ENCODE data around the gene AHDC1. TPM values are rescaled to one million over a fixed set of nuclear protein-coding genes. Genes with fewer than 3 reads are reported as not detected.
A peak's percentile ranks its signal among the peaks of the same experiment; 100 is the strongest.

The AHDC1 gene
- total and polyA plus RNA-seq, 2 donors = 4.2 to 22.6 TPM

DNA sequence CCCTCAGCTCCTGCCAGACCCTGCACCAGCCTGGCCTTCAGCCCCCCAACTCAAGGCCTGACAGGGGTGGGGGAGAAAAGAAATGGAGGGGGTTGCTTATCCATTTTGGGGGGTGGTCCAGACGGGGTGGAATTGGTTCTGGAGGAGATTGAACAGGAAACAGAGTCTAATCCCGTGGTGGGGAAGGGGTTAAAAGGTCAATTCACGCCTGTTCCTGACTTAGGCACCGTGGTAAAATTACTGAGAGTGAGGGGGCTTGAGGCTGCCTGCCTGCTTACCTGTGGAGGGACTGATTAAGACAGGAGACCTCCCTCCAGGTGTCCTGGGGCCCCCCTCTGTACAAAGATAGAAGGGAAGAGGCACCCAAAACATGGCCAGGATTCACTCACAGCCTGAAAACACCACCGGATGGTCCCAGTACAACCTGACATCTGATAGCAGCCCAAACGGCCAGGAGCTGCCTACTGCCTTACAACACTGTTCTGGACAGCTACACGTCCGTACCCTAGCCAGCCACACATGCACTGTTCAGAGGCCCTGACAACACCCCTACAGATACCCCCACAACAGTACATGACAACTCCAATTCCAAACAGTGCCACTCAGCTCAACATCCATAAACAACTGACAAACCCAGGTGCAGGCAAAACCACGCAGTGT lies 31.8 kb downstream of the AHDC1 start:
- Histone ChIP-seq H3K4me3 (ENCODE audit: low read length in 2 of 2) (no peak overlapping the region), H3K4me1 (ENCODE audit: control insufficient read depth in 2 of 2, insufficient read depth in 2 of 2, low read length in 2 of 2) (peaks cover 51 to 95% of the 10 kb centered on the region in 2 donors), H3K9me3 (ENCODE audit: control insufficient read depth in 2 of 2, insufficient read depth in 1 of 2, low read length in 1 of 2) (no peaks in the 10 kb centered on the region), H3K36me3 (ENCODE audit: control insufficient read depth in 2 of 2, insufficient read depth in 2 of 2, low read length in 1 of 2) (peaks cover 0 to 8% of the 10 kb centered on the region in 2 donors), H3K27ac (ENCODE audit: low read depth in 1 of 2, low read length in 1 of 2) (peak overlapping the region; percentile 1 to 63), H3K27me3 (ENCODE audit: control insufficient read depth in 2 of 2, insufficient read depth in 1 of 2, low read length in 1 of 2) (peaks cover 0 to 6% of the 10 kb centered on the region in 2 donors)
- peak in 1 of 9 donors; percentile 38 for DNase-seq (ENCODE audit: low read depth in 6 of 9, low spot score in 9 of 9)
- 45% methylated on average over 9 of the region's 9 CpGs for WGBS

DNA sequence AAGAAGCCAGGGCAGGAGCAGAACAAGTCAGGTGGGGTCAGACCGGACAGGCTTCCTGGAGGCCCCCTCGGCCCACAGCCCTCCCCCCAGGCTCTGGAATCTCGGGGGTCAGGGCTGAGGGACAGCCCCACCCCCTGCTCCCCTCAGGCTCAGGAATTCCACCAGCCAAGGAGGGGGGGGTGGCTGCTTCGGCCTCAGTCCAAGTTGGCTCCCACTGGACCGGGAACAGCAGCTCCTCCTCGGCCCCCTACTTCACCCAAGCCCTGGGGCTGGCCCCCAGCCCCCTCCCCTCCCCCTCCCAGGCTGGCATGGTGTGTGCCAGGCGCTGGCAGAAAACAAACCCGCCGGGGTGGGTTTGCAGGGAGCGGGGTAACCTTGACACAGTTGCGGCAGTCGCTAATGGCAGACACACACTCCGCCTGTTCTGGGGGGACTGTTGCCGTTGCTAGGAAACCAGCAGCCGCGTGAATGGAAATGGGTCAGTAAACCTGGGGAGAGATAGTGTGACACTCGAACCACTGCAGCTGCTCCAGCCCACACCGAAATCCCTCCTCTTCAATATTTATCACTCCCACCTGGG lies 32.4 kb downstream of the AHDC1 start:
- no peaks in the 10 kb centered on the region for H3K9me3 ChIP-seq (ENCODE audit: control insufficient read depth in 2 of 2, insufficient read depth in 1 of 2, low read length in 1 of 2)
- H3K36me3 ChIP-seq (ENCODE audit: control insufficient read depth in 2 of 2, insufficient read depth in 2 of 2, low read length in 1 of 2) = peaks cover 0 to 8% of the 10 kb centered on the region in 2 donors
- H3K4me1 ChIP-seq (ENCODE audit: control insufficient read depth in 2 of 2, insufficient read depth in 2 of 2, low read length in 2 of 2) = peaks cover 46 to 95% of the 10 kb centered on the region in 2 donors
- no peak overlapping the region for H3K4me3 ChIP-seq (ENCODE audit: low read length in 2 of 2)
- peak in 4 of 9 donors; percentile 39 to 78 (median 66) for DNase-seq (ENCODE audit: low read depth in 6 of 9, low spot score in 9 of 9)
- peaks cover 0 to 6% of the 10 kb centered on the region in 2 donors for H3K27me3 ChIP-seq (ENCODE audit: control insufficient read depth in 2 of 2, insufficient read depth in 1 of 2, low read length in 1 of 2)
- H3K27ac ChIP-seq (ENCODE audit: low read depth in 1 of 2, low read length in 1 of 2) = peak overlapping the region; percentile 18 to 63
- 64% methylated on average over 18 of the region's 18 CpGs for WGBS

DNA sequence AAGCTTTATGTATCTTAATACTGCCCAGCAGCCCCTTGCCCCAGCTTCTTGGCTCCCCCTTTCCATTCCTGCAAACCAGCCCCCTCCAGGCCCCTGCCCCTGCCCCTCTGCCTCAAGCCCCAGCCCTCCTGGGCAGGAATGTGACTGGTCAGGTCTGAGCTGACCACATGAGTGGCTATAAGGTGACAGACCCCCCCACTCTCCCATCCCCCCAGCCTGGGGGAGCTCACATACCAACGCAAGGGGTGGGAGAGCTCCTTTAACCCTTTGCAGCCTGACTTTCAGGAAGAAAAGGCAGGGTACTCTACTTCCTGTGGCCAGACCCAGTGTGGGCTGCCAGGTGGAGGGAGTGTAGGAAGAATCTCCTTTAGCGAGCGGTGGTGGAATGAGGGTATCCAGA lies 33.2 kb downstream of the AHDC1 start:
- whole genome bisulfite sequencing = 72% methylated on average over 3 of the region's 3 CpGs
- Histone ChIP-seq H3K9me3 (ENCODE audit: control insufficient read depth in 2 of 2, insufficient read depth in 1 of 2, low read length in 1 of 2) (peaks cover 0 to 3% of the 10 kb centered on the region in 2 donors), H3K27me3 (ENCODE audit: control insufficient read depth in 2 of 2, insufficient read depth in 1 of 2, low read length in 1 of 2) (peaks cover 0 to 2% of the 10 kb centered on the region in 2 donors), H3K4me1 (ENCODE audit: control insufficient read depth in 2 of 2, insufficient read depth in 2 of 2, low read length in 2 of 2) (peaks cover 39 to 94% of the 10 kb centered on the region in 2 donors), H3K36me3 (ENCODE audit: control insufficient read depth in 2 of 2, insufficient read depth in 2 of 2, low read length in 1 of 2) (peaks cover 0 to 8% of the 10 kb centered on the region in 2 donors), H3K4me3 (ENCODE audit: low read length in 2 of 2) (no peak overlapping the region), H3K27ac (ENCODE audit: low read depth in 1 of 2, low read length in 1 of 2) (peak overlapping the region in 1 of 2 donors; percentile 49)
- DNase-seq (ENCODE audit: low read depth in 6 of 9, low spot score in 9 of 9) = no peak

DNA sequence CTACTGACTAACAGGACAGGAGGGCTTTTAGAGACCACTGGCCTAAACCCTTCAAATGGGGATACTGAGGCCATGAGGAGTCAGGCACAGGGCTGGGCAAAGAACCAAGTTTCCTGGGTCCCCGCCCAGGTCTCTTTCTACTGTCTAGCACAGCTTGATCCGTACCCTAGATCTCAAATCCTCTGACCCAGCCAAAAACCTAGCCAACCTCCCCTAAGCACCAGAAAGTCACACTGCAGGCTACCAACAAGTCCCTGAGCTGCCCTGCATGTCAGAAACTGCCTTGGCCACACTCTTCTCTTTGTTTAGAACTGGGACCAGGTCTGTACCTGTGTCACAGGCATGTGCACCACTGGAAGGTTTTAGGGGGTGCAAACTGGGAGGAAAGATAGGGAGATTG lies 33.6 kb downstream of the AHDC1 start:
- no peak overlapping the region for H3K27ac ChIP-seq (ENCODE audit: low read depth in 1 of 2, low read length in 1 of 2)
- 94% methylated on average over 2 of the region's 2 CpGs for WGBS
- peaks cover 0 to 3% of the 10 kb centered on the region in 2 donors for H3K9me3 ChIP-seq (ENCODE audit: control insufficient read depth in 2 of 2, insufficient read depth in 1 of 2, low read length in 1 of 2)
- no peak for DNase-seq (ENCODE audit: low read depth in 6 of 9, low spot score in 9 of 9)
- peaks cover 0 to 2% of the 10 kb centered on the region in 2 donors for H3K27me3 ChIP-seq (ENCODE audit: control insufficient read depth in 2 of 2, insufficient read depth in 1 of 2, low read length in 1 of 2)
- H3K4me1 ChIP-seq (ENCODE audit: control insufficient read depth in 2 of 2, insufficient read depth in 2 of 2, low read length in 2 of 2) = peaks cover 35 to 98% of the 10 kb centered on the region in 2 donors
- H3K36me3 ChIP-seq (ENCODE audit: control insufficient read depth in 2 of 2, insufficient read depth in 2 of 2, low read length in 1 of 2) = peaks cover 0 to 8% of the 10 kb centered on the region in 2 donors
- no peak overlapping the region for H3K4me3 ChIP-seq (ENCODE audit: low read length in 2 of 2)

DNA sequence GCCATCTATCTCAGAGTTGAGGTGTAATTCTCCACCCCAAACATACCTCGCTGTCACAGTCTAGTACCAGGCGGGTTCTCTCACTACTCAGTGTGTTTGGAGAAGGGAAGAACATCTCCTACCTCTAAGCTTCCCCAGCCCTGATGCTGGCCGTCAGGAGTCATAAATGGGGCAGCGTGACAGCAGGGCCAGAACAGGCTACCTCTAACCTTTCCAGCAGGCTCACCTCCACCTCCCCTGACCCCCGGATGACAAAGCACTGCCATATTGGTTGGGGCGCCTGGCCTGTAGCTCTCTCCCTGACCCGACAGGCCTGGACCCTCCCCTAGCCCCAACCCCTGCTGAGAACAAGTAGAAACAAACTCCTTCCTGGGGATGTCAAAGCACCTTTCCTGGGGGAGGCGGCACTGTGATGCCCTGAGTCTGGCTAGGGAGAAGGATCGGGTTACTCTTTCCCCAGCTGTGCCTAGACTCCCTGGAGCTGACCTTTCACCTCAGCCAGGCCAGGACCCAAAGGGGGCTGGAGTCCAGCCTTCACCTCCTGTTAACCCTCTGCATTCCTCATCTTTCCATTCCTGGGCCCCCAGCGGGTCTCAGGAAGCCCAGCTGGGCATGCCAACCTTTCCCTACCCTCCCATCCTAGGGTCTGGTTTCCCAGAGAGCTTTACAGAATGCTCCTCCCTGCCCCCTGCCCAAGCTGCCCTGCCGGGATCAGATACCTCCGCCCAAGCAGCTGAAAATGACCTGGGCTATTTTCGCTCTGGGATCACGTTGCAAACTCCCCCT lies 34.2 kb downstream of the AHDC1 start:
- 95% methylated on average over 14 of the region's 14 CpGs for WGBS
- DNase-seq (ENCODE audit: low read depth in 6 of 9, low spot score in 9 of 9) = no peak

DNA sequence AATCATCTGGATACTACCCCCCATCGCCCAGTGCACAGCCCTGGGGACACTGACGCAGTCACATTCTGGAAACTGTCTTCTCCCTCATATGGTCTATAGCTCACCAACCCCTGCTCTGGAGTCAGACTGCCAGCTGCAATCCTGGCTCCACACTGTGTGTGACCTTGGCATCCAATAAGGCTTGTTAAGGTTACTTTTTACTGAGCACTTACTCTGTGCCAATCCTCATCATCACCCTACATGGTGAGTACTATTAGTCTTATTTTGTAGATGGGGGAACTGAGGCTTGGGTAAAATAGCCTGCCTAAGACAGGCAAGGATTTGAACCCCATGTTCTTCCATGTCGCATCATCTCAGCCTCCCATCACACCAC lies 34.9 kb downstream of the AHDC1 start:
- DNase-seq (ENCODE audit: low read depth in 6 of 9, low spot score in 9 of 9) = peak in 1 of 9 donors; percentile 27
- H3K9me3 ChIP-seq (ENCODE audit: control insufficient read depth in 2 of 2, insufficient read depth in 1 of 2, low read length in 1 of 2) = peaks cover 0 to 3% of the 10 kb centered on the region in 2 donors
- WGBS = 97% methylated on average over 3 of the region's 3 CpGs
- peak overlapping the region in 1 of 2 donors; percentile 42 for H3K27ac ChIP-seq (ENCODE audit: low read depth in 1 of 2, low read length in 1 of 2)
- H3K4me1 ChIP-seq (ENCODE audit: control insufficient read depth in 2 of 2, insufficient read depth in 2 of 2, low read length in 2 of 2) = peaks cover 28 to 98% of the 10 kb centered on the region in 2 donors
- H3K4me3 ChIP-seq (ENCODE audit: low read length in 2 of 2) = no peak overlapping the region
- H3K36me3 ChIP-seq (ENCODE audit: control insufficient read depth in 2 of 2, insufficient read depth in 2 of 2, low read length in 1 of 2) = peaks cover 0 to 10% of the 10 kb centered on the region in 2 donors
- no peaks in the 10 kb centered on the region for H3K27me3 ChIP-seq (ENCODE audit: control insufficient read depth in 2 of 2, insufficient read depth in 1 of 2, low read length in 1 of 2)

More for the DNA sequence above, 34.2 kb downstream of the AHDC1 start:
- H3K4me3 ChIP-seq (ENCODE audit: low read length in 2 of 2) = no peak overlapping the region
- H3K27ac ChIP-seq (ENCODE audit: low read depth in 1 of 2, low read length in 1 of 2) = peak overlapping the region in 1 of 2 donors; percentile 64
- H3K36me3 ChIP-seq (ENCODE audit: control insufficient read depth in 2 of 2, insufficient read depth in 2 of 2, low read length in 1 of 2) = peaks cover 0 to 8% of the 10 kb centered on the region in 2 donors
- no peaks in the 10 kb centered on the region for H3K27me3 ChIP-seq (ENCODE audit: control insufficient read depth in 2 of 2, insufficient read depth in 1 of 2, low read length in 1 of 2)
- H3K4me1 ChIP-seq (ENCODE audit: control insufficient read depth in 2 of 2, insufficient read depth in 2 of 2, low read length in 2 of 2) = peaks cover 28 to 98% of the 10 kb centered on the region in 2 donors
- H3K9me3 ChIP-seq (ENCODE audit: control insufficient read depth in 2 of 2, insufficient read depth in 1 of 2, low read length in 1 of 2) = peaks cover 0 to 3% of the 10 kb centered on the region in 2 donors

DNA sequence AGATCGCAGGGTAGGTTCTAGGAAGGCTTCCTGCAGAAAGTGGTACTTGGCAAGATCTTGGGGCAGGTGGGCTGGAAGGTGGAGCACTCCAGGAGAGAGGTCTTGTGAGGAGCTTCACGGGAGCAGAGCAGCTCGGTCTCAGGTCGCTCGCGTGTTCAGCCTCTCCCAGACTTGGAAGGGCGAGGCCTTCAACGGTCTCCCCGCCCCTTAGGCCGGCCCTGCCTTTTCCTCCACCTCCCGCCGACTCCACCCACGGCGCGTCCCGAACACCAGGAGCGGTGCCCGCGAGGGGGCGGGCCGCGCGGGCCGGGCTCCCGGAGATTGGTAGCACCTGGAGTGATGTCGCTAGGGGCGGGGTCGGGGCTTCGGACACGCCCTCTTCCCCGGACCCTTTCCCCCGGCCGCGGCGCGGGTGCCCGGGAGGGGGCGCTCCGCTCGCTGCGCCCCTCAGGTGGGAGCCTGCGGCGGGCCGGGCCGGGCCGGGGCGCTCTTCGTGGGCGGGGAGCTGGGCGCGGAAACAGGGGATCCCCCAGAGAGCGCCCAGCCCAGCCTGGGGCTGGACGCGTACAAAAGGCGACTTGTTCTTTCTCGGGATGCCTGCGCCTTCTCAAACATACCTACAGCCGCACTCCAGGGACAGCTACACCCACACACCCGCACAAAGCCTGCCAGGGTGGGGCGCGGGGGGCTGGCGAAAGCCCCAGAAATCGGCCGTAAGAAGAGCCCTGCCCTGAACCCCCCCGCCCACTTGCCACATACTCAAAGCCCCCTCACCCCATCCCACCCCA lies 35.5 kb downstream of the AHDC1 start:
- H3K4me1 ChIP-seq (ENCODE audit: control insufficient read depth in 2 of 2, insufficient read depth in 2 of 2, low read length in 2 of 2) = peaks cover 27 to 98% of the 10 kb centered on the region in 2 donors
- H3K9me3 ChIP-seq (ENCODE audit: control insufficient read depth in 2 of 2, insufficient read depth in 1 of 2, low read length in 1 of 2) = peaks cover 0 to 3% of the 10 kb centered on the region in 2 donors
- peak overlapping the region in 1 of 2 donors; percentile 12 for H3K4me3 ChIP-seq (ENCODE audit: low read length in 2 of 2)
- peaks cover 0 to 11% of the 10 kb centered on the region in 2 donors for H3K36me3 ChIP-seq (ENCODE audit: control insufficient read depth in 2 of 2, insufficient read depth in 2 of 2, low read length in 1 of 2)
- peak overlapping the region in 1 of 2 donors; percentile 42 for H3K27ac ChIP-seq (ENCODE audit: low read depth in 1 of 2, low read length in 1 of 2)
- DNase-seq (ENCODE audit: low read depth in 6 of 9, low spot score in 9 of 9) = peak; percentile 62 to 95 (median 89)
- 7% methylated on average over 65 of the region's 65 CpGs for WGBS
- no peaks in the 10 kb centered on the region for H3K27me3 ChIP-seq (ENCODE audit: control insufficient read depth in 2 of 2, insufficient read depth in 1 of 2, low read length in 1 of 2)

DNA sequence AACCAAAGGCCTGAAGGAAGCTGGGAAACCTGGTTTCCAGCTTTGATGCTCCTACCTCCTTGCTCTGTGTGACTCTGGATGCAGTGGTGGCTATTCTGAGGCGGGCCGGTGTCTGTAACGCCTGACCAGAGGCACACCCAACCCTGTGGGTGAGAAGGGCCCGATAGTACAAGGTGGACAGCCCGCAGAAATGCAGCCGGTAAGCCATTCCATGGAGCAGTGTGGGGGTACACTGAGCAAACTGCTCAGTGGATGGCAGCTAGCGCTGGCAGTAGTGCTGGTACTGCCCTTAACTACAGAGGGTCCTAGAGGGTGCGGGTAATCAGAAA lies 36.0 kb downstream of the AHDC1 start:
- Histone ChIP-seq H3K27me3 (ENCODE audit: control insufficient read depth in 2 of 2, insufficient read depth in 1 of 2, low read length in 1 of 2) (no peaks in the 10 kb centered on the region), H3K36me3 (ENCODE audit: control insufficient read depth in 2 of 2, insufficient read depth in 2 of 2, low read length in 1 of 2) (peaks cover 0 to 11% of the 10 kb centered on the region in 2 donors), H3K27ac (ENCODE audit: low read depth in 1 of 2, low read length in 1 of 2) (peak overlapping the region in 1 of 2 donors; percentile 26), H3K4me1 (ENCODE audit: control insufficient read depth in 2 of 2, insufficient read depth in 2 of 2, low read length in 2 of 2) (peaks cover 21 to 97% of the 10 kb centered on the region in 2 donors), H3K4me3 (ENCODE audit: low read length in 2 of 2) (peak overlapping the region in 1 of 2 donors; percentile 12), H3K9me3 (ENCODE audit: control insufficient read depth in 2 of 2, insufficient read depth in 1 of 2, low read length in 1 of 2) (peaks cover 0 to 3% of the 10 kb centered on the region in 2 donors)
- DNase-seq (ENCODE audit: low read depth in 6 of 9, low spot score in 9 of 9) = no peak
- 97% methylated on average over 8 of the region's 8 CpGs for WGBS
